HG03442 (cell line): ENCODE results near the gene SUPT3H.

ENCODE experiments used
- ATAC-seq: cut with Tn5 transposase; IDR thresholded peaks from one replicate; pipeline ENCODE4 v1.9.1; 2021; ENCODE audit warnings: mild to moderate bottlenecking, moderate library complexity; ENCODE audit not compliant: unreplicated experiment

Gene SUPT3H

DNA sequence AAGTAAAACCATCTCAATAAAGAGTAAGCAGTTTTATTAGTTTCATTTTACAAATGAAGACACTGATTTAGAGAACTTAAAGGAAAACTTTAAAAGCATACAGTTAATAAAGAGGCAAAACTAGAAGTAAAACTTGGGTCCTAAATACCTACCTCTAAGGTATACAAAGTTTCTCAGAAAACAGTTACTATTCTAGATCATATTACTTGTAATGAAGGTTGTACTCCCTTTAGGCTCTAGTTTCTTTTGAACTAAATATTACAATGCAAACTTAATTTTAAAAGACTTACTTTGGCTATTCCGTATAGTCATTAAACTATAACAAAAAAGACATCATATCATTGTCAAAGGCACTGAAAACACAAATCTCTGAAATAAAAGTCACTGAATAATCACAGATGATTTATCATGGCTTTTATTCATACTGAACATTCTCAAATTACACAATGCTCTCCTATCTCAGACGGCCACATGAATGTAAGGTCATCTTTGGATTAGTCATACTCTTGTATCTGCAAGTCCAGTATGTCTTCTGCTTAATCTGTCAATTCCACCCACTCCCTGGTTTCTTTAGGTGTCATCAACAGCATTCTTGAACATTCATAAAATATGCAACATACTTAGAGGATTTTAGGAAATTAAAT, 411.2 kb downstream of the SUPT3H start:
- no peak for ATAC-seq

DNA sequence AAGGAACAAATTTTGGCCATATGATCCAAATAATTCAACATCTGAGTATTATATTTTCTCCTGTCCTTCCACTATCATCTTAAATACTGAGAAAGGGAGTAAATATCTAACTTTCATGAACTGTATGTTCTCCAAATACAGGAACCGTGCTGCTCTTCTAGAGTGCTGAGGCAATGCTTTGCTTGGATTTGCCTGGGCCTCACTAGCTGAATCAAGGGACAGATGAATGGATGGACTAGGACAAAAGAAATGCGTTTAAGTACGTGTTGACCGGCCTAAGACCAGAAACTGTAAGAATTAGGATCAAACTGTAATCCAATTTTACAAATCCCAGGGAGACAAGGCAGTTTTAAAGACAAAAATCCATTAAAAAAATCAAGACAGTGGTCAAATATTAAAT, 412.0 kb downstream of the SUPT3H start:
- ATAC-seq: no peak

DNA sequence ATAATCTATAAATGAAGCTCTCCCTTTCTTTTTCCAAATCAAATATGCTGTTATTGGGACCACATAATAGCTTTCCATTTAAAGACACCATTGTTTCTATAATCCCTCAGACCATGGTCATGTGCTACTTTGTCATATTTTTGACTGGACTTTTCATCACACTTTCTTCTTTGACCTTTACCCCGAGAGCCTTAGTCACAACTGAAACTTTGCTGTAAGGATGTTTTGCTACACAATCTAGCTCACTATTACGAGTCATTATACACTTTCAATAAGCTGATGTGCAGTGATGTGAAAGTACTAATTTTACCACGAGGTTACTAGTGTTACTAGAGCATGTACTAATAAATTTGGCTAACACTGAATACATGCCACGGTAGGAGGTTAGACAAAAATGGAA, 416.8 kb downstream of the SUPT3H start:
- ATAC-seq: no peak

DNA sequence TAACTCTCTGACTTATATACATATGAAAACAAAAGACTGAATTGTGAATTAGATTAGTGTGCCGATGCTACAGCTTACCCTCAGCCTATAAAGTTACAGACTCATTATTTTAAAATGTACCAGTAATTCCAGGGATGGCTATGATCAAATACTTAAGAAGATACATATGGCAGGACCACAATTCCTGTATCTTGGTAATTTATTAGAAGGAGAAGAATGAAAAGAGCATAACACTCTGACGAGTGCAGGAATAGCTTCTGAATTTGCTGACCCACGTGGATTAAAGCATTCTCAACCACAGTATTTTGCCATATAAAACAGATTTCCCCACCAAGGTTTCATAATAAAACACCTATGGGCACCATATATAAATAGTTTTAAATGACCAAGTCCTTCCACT, 418.1 kb downstream of the SUPT3H start:
- ATAC-seq: no peak

- ATAC-seq: no peak
Measured at GRCh38 chr6:44957156-44957555, 420.6 kb downstream of the SUPT3H start.

- ATAC-seq: no peak
Measured at GRCh38 chr6:44956396-44956795, 421.3 kb downstream of the SUPT3H start.

GRCh38 chr6:44955145-44955544, 422.6 kb downstream of the SUPT3H start:
- no peak for ATAC-seq

DNA sequence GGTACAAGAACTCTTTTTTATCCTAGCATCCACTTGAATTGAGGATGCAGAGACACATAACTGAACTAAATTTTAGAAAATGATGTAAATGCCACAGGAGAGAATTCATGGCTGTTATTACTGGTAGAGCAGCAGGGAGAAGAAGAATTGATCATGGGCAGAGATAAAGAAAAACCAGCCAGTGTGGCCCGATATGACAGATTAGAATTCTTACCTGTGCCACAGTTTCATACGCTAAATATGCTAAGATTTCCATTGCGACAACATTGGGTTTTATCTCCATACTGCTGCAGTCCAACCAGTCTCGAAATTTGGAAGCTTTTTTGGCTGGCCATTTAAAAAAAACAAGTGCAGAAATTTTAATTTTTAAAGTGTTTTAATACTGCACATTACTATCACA, 423.5 kb downstream of the SUPT3H start:
- ATAC-seq: no peak

DNA sequence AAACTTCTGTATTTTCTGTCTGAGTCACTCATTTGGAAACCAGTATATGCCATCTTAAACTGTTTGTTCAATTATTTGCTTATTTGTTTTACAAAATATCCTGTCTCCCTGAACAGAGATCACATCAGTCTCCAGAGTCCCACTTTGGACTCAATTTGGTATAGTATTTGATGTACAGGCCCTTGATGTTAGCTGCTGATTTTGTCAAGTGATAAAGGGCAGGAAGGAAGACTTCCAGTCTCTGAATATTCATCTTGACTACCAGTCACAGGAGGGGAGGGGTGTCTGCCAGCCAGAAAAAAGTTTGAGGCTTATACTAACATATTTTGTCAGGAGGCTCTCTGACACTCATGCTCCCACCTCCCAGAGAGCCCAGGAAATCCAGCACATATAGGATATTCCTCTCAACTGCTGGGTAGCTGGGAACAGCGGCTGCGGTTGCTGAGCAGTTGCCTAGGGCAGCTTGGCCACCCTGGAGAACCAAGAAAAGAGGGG, 426.4 kb downstream of the SUPT3H start:
- ATAC-seq: no peak

DNA sequence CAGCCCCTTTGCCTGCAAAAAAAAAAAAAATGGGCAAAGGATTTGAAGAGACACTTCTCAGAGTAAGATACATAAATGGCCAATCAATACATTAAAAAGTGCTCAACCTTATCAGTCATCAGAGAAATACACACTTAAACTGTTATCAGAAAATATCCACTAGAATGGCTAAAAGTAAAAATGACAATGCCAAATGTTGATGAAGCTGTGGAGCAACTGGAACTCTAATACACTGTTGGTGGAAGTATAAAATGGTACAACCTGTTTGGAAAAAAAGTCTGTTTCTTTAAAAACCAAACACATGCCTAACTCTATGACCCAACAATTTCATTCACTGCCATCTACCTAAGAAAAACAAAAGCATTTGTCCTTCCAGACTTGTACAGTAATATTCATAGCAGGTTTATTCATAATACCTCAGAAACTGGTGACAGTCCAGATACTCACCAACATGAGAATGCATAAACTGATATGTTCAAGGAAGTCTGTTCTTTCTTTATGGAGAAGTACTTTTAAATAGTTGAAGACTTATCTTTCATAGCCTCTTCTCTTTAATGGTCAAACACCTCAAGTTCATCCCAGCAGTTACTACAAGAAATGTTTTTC, 428.0 kb downstream of the SUPT3H start:
- ATAC-seq: no peak

DNA sequence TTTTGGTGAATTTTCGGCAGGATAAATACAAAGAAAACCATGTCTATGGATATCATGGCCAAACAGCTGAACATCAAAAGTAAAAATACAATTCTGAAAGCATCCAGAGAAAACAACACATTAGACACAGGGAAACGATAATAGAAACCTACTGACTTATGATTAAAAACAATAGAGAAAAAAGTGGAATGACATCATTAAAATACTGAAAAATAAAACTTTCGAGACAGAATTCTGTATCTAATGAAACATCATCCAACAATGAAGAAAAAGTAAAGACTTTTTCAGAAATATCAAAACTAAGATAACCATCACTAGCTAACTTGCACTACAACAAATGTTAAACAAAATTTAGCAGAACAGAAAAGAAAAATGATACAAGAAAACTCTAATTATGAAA, 434.2 kb downstream of the SUPT3H start:
- ATAC-seq: no peak

DNA sequence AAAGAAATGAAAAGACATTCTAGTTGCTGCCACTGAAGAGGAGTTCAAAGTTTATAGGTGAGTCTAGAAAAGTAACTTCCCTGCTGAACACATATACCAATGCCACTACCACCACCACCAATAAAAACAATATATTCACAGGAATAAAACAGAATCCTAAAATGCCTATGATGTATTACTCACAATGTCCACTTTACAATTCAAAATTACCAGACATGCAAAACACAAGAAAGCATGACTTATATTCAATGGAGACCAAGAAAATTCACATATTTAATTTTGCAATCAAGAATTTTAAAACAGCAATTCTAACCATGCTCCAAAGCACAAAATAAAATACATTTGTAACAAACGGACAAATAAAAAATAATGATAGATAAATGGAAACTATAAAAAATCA, 434.9 kb downstream of the SUPT3H start:
- ATAC-seq: no peak

GRCh38 chr6:44942201-44942600, 435.5 kb downstream of the SUPT3H start:
- ATAC-seq: no peak

DNA sequence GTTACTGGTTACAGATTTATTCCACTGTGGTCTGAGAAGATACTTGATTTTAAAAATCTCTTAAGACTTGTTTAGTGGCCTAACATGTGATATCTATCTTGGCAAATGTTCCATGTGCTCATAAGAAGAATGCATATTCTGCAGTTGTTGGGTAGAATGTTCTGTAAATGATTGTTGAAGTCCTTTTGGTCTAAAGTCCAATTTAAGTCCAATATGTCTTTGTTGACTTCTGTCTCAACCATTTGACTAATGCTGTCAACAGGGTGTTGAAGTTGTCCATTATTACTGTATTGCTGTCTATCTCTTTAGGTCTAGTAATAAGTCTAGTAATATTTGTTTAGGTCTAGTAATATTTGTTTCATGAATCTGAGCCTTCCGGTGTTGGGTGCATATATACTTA, 437.4 kb downstream of the SUPT3H start:
- ATAC-seq: no peak

DNA sequence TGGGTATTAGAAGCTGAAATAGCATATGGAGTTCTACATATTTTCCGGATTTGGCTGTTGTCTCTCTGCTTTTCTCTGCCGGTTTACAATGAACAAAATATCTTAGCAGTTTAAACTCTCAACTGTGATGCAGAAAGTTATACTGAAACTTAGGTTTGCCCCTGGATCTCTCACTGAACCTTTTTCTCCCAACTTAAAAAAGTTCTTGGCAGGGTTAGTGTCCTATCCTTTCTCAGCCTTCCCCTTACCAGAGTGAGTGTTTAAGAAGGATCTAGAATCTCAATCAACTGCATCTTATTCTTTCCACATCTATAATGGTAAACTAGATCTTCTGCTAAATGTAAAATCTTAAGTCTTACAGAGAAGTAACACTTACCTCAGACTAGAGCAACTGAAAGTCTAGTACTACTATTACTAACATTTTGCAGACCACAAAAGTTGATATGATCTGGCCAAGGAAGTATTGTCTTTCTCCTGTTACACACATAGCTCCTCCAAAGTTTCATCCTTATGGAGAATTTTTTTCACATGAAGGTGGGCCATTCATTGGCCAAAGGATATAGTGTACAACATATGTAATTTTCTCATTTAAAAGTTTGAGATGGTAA, 441.9 kb downstream of the SUPT3H start:
- ATAC-seq: no peak

GRCh38 chr6:44933108-44933507, 444.6 kb downstream of the SUPT3H start:
- ATAC-seq: no peak

DNA sequence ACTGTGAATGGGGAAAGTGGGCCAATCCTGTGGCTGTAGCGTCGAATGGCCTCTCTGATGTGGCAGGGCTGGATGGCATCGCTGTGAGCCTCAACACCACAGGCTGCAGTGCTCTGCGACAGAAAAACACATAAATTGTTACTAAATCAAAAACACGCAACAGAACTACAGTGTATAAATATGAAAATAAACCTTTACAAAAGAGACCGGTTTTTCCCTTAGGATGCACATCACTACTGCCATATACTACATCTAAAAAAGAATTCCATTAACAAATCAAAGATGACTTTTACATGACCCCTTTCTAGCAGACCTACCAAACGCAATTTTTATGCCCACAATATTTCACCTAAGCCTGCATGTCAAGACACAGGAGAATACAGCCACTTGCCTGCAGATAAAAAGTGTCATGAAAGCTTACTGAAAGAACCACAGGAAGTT, 445.1 kb downstream of the SUPT3H start:
- ATAC-seq: no peak

DNA sequence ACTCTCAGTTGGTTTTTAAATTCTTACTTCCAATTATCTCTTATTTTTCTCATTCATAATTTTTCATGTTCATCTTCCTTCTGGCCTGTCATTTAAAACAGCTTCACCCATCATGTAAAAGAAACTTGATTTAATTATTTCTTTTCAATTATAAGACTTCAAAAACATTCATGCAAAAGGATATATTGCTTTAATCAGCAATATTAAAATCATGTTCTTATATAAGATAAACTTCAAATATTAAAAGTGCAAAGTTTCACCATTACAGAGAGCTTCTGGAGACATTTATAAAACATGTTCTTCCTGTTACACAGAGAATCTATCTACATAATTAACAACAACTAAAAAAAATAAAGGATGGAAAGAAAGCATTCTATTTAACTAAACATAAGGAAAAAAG, 446.3 kb downstream of the SUPT3H start:
- no peak for ATAC-seq

DNA sequence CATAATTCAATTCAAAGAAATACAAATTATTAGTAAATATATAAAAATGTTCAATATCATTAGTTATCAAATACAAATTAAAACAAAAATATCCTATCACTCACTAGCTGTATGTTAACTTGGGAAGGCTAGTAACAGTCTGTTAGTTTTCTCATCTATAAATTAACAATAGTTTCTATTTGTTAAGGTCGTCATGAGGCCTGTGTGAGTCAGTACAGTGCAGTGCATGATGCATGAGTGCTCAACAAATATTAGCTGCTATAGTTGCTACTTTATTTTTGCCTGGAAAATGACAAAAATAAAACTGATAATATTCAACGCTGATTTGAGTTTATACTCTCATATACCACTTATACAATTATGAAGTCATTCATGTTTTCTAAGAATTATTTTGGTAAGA, 451.2 kb downstream of the SUPT3H start:
- no peak for ATAC-seq

- ATAC-seq: no peak
Measured at GRCh38 chr6:44925100-44925739, 452.5 kb downstream of the SUPT3H start.

DNA sequence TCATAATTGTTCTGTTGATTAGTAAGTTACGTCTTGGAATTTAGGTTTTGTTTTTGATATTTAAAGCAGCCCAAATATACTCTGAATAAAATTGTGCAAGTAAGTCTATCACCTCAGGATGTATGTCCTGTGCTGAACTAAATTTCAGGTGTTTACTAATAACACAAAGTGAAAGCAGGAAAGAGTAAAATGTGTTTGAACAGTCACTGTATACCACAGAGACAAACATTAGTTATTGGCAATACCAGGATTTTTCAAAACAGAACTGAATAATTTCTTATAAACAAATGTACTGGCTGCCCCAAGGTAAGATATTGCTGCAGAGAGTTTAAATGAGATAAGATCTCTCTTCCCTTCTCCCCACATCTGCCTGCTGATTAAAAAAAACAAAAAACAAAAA, 454.3 kb downstream of the SUPT3H start:
- ATAC-seq: no peak

DNA sequence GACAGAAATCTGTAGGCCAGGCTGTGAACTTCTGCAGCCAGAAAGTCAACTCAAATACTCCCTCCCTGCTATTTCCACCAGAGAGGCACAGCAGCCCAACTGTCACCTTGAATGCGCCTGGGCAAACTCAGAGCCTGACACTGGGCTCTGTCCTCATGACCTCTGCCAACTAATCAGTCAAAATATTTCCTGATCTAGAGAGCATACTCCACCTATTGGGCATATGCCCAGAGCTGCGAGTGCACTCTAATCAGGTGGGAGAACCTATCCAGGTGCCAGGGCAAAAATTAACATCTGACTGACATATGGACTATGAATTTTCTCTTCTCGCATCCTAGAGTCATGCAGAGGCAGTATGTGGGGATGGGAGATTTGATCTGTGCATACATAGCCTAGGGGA, 455.9 kb downstream of the SUPT3H start:
- no peak for ATAC-seq
